Kidney (tissue), 14 donors: Measurements from ENCODE around the gene CNTN1. TPM values are rescaled to one million over a fixed set of nuclear protein-coding genes. Genes with fewer than 3 reads are reported as not detected.

Experiments used
- DNase-seq, 5 donors: peaks; one replicate each; pipeline ENCODE4 v3.0.0-alpha.2; 2013 to 2020
- FAIRE-seq: peaks from 2 replicates; lab custom pipeline; 2012; peaks lifted over from hg19 to GRCh38; lab: Jason Lieb, UNC
- H3K27ac ChIP-seq, 2 donors: one replicate each; pipeline ENCODE4 v1.7.0; 2013; ENCODE audit warnings: low read depth in 2 of 2, low read length in 2 of 2, inconsistent platforms in 1 of 2
- H3K27me3 ChIP-seq: one replicate; pipeline ENCODE4 v1.7.1; 2013; ENCODE audit warnings: low read length, inconsistent platforms; ENCODE audit not compliant: control insufficient read depth, insufficient read depth
- H3K36me3 ChIP-seq, 3 donors: one replicate each; pipeline versions ENCODE4 v1.7.0 to v1.7.1; 2013; ENCODE audit warnings: low read length in 3 of 3, control low read depth in 1 of 3, inconsistent platforms in 1 of 3; ENCODE audit not compliant: insufficient read depth in 3 of 3, control insufficient read depth in 2 of 3
- H3K4me1 ChIP-seq, 3 donors: one replicate each; pipeline versions ENCODE4 v1.7.0 to v1.7.1; 2013; ENCODE audit warnings: low read length in 3 of 3, inconsistent platforms in 1 of 3, low read depth in 1 of 3; ENCODE audit not compliant: control insufficient read depth in 2 of 3, insufficient read depth in 2 of 3
- H3K4me3 ChIP-seq, 3 donors: one replicate each; pipeline versions ENCODE4 v1.7.0 to v1.8.1; 2013; ENCODE audit warnings: low read length in 3 of 3, control low read depth in 1 of 3, inconsistent platforms in 1 of 3
- H3K9ac ChIP-seq, 3 donors: one replicate each; pipeline versions ENCODE4 v1.7.0 to v1.7.1; 2013; ENCODE audit warnings: low read length in 3 of 3, control low read depth in 1 of 3, inconsistent platforms in 1 of 3
- H3K9me3 ChIP-seq, 3 donors: one replicate each; pipeline versions ENCODE4 v1.7.0 to v1.7.1; 2013; ENCODE audit warnings: low read length in 3 of 3, control low read depth in 1 of 3, inconsistent platforms in 1 of 3; ENCODE audit not compliant: control insufficient read depth in 2 of 3, insufficient read depth in 1 of 3
- intact Hi-C: fragments of 100-400 bp; cut with DNase I; formaldehyde crosslinking; loops from one replicate; pipeline ENCODE4 v1.11.1; 2022
- polyA plus RNA-seq: library from polyadenylated mRNA; stranded (reverse); fragments of 350-450 nt; fragmentation: Illumina TruSeq; extraction: RNeasy Lipid Tissue Mini Kit (QIAGEN cat#74804); gene quantifications from one replicate; pipeline ENCODE4 v1.2.3, GENCODE V29; 2014; ENCODE audit warnings: low read depth, low replicate concordance; ENCODE audit not compliant: insufficient read depth
- total RNA-seq: library from RNA; stranded (reverse); fragmentation: NEBNext Ultra II Directional; extraction: Animal tissue kit (Norgen Biotek cat#: 25700); gene quantifications from one replicate; pipeline ENCODE4 v1.2.1, GENCODE V29; 2021
- TF ChIP-seq, protein P1 (sequence below): IDR thresholded peaks from 3 replicates; pipeline ENCODE4 v1.5.1; 2012; ENCODE audit warnings: mild to moderate bottlenecking, moderate library complexity, borderline replicate concordance; ENCODE audit not compliant: insufficient read depth; ENCODE audit errors: extremely low read depth
- donor health status: control.
- donor health status: control.
- donor health status: control.
- donor health status: control.
- donor health status: control.
- donor health status: DM: yes; HTN: yes; CAD: no.
- donor health status: Normal renal cell carcinoma (clear cell type).

Gene CNTN1
- total and polyA plus RNA-seq, 2 donors from 2014 or later: 6.3 to 9.9 TPM

DNA sequence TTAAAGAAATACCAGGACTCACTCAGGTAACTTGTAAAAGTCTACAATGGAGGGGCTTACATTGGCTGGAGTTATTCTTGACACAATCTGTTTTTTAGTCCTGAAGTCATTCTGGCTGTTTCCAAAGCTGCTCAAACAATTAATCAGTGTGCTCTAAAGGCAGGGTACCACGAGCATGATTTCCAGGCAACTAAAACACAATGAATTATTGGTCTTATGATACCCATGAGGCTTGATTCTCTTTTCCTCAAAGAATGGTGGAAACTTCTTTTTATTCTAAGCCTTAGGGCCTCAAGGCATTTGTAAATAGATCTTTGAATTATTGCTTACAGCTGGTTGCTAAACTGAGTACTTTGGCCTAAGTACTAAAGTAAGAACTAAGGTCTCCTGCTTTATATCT is 296.1 kb downstream of the CNTN1 start:
- Histone ChIP-seq H3K9me3 (peaks cover 0 to 5% (median 0%) of the 10 kb centered on the region in 3 donors), H3K4me1 (no peaks in the 10 kb centered on the region), H3K27ac (no peak overlapping the region), H3K4me3 (no peak overlapping the region), H3K36me3 (no peaks in the 10 kb centered on the region), H3K9ac (no peak overlapping the region), H3K27me3 (no peaks in the 10 kb centered on the region)
- TF ChIP-seq, protein P1, sequence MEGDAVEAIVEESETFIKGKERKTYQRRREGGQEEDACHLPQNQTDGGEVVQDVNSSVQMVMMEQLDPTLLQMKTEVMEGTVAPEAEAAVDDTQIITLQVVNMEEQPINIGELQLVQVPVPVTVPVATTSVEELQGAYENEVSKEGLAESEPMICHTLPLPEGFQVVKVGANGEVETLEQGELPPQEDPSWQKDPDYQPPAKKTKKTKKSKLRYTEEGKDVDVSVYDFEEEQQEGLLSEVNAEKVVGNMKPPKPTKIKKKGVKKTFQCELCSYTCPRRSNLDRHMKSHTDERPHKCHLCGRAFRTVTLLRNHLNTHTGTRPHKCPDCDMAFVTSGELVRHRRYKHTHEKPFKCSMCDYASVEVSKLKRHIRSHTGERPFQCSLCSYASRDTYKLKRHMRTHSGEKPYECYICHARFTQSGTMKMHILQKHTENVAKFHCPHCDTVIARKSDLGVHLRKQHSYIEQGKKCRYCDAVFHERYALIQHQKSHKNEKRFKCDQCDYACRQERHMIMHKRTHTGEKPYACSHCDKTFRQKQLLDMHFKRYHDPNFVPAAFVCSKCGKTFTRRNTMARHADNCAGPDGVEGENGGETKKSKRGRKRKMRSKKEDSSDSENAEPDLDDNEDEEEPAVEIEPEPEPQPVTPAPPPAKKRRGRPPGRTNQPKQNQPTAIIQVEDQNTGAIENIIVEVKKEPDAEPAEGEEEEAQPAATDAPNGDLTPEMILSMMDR: no peak
- FAIRE-seq (no peak), DNase-seq (peak in 1 of 5 donors; percentile 56)
- intact Hi-C loops: no loop called here

DNA sequence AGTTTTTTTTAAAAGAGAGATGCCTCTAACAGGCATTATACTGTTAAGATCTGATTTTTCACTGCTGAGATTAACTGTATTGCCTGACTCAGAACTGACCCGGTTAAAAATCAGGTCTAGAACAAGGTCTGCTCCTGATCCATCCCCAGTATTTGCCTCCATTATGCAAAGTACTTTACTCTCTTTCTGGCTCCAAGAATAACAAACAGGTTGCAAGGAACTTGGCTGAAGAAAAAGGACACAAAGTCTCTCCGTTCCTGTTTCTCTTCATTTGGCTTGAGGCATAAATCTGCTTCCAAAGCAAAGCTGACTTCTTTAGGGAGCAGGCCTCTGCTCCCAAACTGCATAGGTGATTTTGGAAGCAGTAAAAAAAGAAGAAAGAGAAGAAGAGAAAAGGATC is 296.6 kb downstream of the CNTN1 start:
- intact Hi-C loops: no loop called here
- H3K9me3 ChIP-seq: peaks cover 0 to 5% (median 0%) of the 10 kb centered on the region in 3 donors
- H3K36me3 ChIP-seq: no peaks in the 10 kb centered on the region
- H3K9ac ChIP-seq: no peak overlapping the region
- TF ChIP-seq, protein P1: no peak
- H3K27me3 ChIP-seq: no peaks in the 10 kb centered on the region
- FAIRE-seq: no peak
- no peak overlapping the region for H3K4me3 ChIP-seq
- DNase-seq: peak in 1 of 5 donors; percentile 55
- H3K27ac ChIP-seq: no peak overlapping the region
- no peaks in the 10 kb centered on the region for H3K4me1 ChIP-seq

DNA sequence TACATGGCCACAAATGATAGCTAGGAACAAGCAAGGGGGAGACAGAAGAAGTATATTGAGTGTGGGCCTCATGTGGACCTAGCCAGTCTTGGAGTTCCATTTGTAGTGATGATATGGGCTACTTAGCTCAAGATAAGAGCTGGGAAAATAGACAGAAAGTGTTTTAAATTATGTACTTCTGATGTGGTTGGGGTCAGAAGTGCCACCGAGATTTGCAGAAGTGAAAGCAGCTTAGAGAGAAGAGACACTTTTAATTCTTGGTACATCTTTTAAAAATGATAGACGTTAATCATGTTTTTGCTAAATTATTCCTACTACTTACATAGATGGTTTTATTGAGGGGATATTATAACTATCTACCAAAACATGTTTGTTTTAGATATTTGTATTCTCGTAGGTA is 297.5 kb downstream of the CNTN1 start:
- DNase-seq (no peak), FAIRE-seq (no peak)
- Histone ChIP-seq H3K4me1 (no peaks in the 10 kb centered on the region), H3K4me3 (no peak overlapping the region), H3K27me3 (no peaks in the 10 kb centered on the region), H3K9me3 (peaks cover 0 to 5% (median 0%) of the 10 kb centered on the region in 3 donors), H3K9ac (no peak overlapping the region), H3K27ac (no peak overlapping the region), H3K36me3 (no peaks in the 10 kb centered on the region)
- intact Hi-C loops: no loop called here
- TF ChIP-seq, protein P1: no peak

DNA sequence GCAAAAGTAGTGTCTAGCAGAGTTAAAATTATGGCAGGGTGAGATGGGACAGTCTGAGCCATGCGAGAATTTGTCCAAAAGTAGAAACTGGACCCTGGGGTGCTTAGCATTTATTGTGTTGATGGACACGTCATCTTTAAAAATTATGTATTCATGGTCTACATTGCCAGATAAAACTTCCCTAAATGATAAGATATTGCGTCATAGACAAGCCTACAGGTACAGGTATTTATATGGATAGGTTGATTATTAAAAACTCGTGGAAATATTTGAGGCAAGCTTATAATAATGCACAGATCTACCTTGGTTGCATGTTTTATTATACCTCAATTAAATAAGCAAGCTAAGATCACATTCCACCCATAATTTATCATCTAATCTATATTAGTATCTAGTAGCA is 299.9 kb downstream of the CNTN1 start:
- H3K27ac ChIP-seq: no peak overlapping the region
- no peak overlapping the region for H3K4me3 ChIP-seq
- H3K4me1 ChIP-seq: no peaks in the 10 kb centered on the region
- H3K27me3 ChIP-seq: no peaks in the 10 kb centered on the region
- no peaks in the 10 kb centered on the region for H3K36me3 ChIP-seq
- TF ChIP-seq, protein P1: no peak
- no peak overlapping the region for H3K9ac ChIP-seq
- H3K9me3 ChIP-seq: no peaks in the 10 kb centered on the region
- FAIRE-seq (no peak), DNase-seq (no peak)
- intact Hi-C loops: no loop called here
